ENCODE data around the gene LENG8. TPM values are rescaled to one million over a fixed set of nuclear protein-coding genes. Genes with fewer than 3 reads are reported as not detected.
A peak's percentile ranks its signal among the peaks of the same experiment; 100 is the strongest.

LENG8 gene
- total RNA-seq, 2 donors from 2014 or later: 146 to 156 TPM

DNA sequence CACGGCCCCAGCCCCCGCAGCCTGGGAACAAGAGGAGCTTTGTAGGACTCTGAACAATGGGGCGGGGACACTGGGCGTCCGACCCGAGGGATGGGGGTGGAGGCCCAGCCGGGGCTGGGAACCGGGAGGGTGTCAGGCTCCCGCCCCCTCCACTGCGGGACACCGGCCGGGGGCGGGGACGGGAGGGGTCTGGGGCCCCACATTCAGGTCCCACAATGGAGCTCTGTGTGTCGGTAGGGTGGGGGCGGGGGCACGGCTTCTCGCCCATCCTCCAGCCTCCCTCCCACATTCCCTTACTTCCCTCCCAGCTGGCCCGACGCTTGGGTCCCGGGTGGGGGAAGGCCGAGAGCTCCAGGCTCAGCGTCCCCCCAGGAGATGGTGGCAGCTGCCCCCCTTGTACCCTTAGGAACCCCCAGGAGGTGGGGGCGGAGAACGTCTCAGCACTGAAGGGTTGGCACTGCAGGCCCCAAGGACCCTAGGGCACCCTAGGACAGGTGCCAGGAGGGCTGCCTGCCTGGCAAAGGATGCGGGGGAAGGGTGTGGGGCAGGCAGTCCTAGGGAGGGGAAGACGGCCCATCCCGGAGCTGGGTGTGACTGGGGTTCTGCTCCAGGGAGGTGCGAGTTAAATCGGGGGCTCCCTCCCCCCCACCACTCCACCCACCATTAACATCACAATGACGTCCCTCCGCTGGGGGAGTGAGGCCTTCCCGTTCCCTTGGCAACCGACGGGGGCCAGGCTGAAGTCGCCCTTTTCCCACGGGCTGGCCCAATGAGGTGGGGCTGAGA, 28.4 kb upstream of the LENG8 start:
- intact Hi-C loops (cut with DNase I, micrococcal nuclease): no loop called here
- ATAC-seq (peak; percentile 22), DNase-seq (no peak)

GRCh38 chr19:54421169-54421516, 27.9 kb upstream of the LENG8 start:
- DNase-seq (no peak), ATAC-seq (no peak)
- intact Hi-C loops (cut with DNase I, micrococcal nuclease): no loop called here

DNA sequence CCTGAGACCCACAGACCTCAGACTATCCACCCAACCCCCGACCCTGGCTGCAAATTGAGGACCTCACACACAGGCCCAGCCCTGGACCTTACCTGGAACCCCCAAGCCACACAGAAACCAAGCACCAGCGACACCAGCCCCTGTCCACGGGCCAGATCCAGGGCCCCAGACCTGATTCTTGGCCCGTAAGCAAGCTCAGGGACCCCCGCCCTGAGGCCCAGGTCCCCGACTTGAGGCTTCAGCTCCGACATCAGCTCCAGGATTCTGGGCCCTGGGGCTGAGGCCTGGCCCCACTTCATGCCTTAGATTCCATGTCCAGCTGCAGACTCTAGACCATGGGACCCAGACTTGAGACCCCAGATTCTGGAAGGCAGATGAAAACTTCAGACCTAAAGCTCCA, 27.5 kb upstream of the LENG8 start:
- DNase-seq (no peak), ATAC-seq (no peak)
- intact Hi-C loops (cut with DNase I, micrococcal nuclease): no loop called here

- no peak for ATAC-seq
- DNase-seq: no peak
- intact Hi-C loops (cut with DNase I, micrococcal nuclease): no loop called here
Measured at GRCh38 chr19:54422136-54422535, 26.9 kb upstream of the LENG8 start.

- intact Hi-C loops (cut with DNase I, micrococcal nuclease): no loop called here
- ATAC-seq: no peak
- no peak for DNase-seq
Measured at GRCh38 chr19:54424201-54424600, 24.8 kb upstream of the LENG8 start.

DNA sequence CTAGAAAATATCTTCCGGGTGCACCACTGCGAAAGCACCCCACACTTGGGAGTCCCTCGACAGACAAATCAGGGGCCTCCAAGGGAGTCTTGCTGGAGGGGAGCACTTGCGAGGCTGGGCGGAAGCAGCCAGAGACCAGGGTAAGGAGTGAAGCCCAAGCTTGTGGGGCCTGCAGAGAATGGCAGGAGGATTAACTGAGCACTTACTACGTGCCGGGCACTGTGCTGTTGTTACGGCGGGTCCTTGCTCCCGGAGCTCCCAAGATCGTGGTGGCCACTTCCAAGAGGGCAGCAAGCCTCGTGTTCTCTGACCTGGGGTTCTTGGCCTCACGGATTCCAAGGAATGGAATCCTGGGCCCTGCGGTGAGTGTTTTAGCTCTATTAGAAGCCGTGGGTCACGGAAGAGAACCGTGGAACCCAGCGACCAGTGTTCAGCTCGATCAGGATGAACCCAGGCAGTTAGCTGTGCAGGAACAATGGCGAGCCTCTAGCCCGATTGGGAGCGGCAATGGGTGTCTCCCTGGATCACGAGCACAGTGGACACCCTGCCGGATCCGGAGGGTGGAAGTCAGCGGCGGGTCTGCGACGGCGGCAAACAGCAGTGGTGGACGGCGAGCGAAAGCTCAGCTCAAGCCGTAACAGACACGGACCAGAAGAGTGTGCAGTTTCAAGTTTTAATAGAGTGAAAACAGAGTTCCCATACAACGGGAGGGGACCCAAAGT, 24.2 kb upstream of the LENG8 start:
- ATAC-seq (no peak), DNase-seq (no peak)
- intact Hi-C loops (cut with DNase I, micrococcal nuclease): no loop called here

GRCh38 chr19:54425382-54425723, 23.6 kb upstream of the LENG8 start:
- intact Hi-C loops (cut with DNase I, micrococcal nuclease): no loop called here
- DNase-seq: no peak
- ATAC-seq: no peak

- ATAC-seq: no peak
- intact Hi-C loops (cut with DNase I, micrococcal nuclease): no loop called here
Measured at GRCh38 chr19:54426291-54426931, 22.6 kb upstream of the LENG8 start.

DNA sequence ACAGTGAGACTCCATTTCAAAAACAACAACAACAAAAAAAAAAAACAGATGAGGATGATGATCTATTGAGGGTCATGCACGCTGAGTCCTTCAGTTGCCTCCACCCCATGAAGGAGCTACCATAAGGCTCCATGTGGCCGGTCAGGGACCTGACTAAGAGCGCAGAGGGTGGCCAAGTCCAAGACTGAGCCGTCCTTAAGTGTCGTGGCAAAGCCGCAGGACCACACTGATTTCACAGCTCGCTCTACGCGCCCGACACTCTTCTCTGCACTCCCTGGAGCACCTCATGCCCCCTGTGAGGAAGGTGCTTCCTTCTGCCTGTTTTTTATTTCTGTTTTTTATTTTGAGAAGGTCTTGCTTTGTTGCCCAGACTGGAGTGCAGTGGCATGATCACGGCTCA, 21.4 kb upstream of the LENG8 start:
- DNase-seq (no peak), ATAC-seq (no peak)
- intact Hi-C loops (cut with DNase I, micrococcal nuclease): no loop called here

More at GRCh38 chr19:54426291-54426931, 22.6 kb upstream of the LENG8 start:
- no peak for DNase-seq

- intact Hi-C loops (cut with DNase I, micrococcal nuclease): no loop called here
- DNase-seq (no peak), ATAC-seq (no peak)
Measured at GRCh38 chr19:54428323-54429175, 20.4 kb upstream of the LENG8 start.

- ATAC-seq: no peak
- DNase-seq: no peak
- intact Hi-C loops (cut with DNase I, micrococcal nuclease): no loop called here
Measured at GRCh38 chr19:54429176-54429495, 19.9 kb upstream of the LENG8 start.

- intact Hi-C loops (cut with DNase I, micrococcal nuclease): no loop called here
- DNase-seq (no peak), ATAC-seq (no peak)
Measured at GRCh38 chr19:54429545-54430227, 19.3 kb upstream of the LENG8 start.

DNA sequence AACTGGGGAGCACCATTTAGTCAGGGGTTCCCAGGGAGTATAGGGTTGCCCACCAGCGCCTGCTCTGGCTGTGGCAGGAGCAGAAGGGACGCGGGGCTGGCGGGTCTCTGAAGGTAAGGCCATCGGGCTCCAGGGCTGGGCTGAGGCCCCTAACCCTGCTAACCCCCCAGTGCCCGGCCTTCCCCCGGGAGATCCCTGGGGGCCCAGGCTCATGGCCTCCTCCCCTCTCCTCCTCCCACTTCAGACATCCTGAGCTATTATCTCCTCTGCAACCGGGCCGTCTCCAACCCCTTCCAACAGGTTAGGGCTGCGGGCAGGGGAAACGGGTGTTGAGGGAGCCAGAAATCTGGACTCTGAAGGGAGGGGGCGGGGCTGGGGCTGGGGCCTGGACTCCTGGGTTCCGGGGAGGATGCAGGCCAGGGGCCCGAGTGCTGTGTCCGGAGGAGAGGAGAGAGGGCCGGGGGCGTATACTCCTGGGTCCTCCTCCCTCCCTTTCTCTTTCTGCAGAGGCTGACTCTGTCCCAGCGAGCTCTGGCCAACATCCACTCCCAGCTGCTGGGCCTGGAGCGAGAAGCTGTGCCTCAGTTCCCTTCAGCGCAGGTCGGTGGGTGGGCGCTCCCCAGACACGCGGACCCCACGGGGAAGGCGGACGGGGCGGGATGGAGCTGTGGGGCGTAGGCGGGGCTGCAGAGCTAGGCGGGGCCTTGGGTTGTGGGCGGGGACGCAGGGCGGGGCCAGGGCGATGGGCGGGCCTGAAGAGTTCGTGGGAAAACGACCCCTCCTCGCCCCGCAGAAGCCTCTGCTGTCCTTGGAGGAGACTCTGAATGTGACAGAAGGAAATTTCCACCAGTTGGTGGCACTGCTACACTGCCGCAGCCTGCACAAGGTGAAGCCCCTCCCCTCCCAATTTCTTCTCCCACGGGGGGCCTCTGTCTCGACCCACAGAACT, 18.4 kb upstream of the LENG8 start:
- DNase-seq (peak in 1 of 2 donors; percentile 53), ATAC-seq (peak; percentile 67)
- intact Hi-C loops (cut with DNase I, micrococcal nuclease): no loop called here

GRCh38 chr19:54431255-54431838, 17.7 kb upstream of the LENG8 start:
- intact Hi-C loops (cut with DNase I, micrococcal nuclease): no loop called here
- ATAC-seq (peak; percentile 36), DNase-seq (no peak)

- DNase-seq: no peak
- no peak for ATAC-seq
Measured at GRCh38 chr19:54432144-54432738, 16.8 kb upstream of the LENG8 start.

DNA sequence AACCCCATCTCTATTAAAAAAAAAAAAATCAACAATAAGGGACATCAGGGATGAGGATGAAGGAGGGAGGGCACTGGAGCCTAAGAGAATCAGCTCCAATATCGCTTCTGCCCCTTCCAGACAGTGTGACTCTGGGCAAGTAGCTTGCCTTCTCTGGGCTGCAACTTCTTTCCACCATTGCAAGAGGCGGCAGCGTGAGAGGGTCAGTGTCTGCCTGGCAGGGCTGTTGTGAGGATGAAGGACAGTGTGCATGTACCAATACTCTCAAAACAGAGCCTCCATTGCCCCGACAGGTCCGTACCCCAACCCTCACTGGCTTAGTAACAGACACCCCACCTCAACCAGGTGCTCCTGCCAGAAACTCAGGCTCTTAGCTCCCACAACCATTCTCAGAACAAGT, 15.3 kb upstream of the LENG8 start:
- ATAC-seq (no peak), DNase-seq (no peak)
- intact Hi-C loops (cut with DNase I, micrococcal nuclease): no loop called here

More at GRCh38 chr19:54432144-54432738, 16.8 kb upstream of the LENG8 start:
- intact Hi-C loops (cut with DNase I, micrococcal nuclease): no loop called here
